Measurements from ENCODE around the gene EXOC3. TPM values are rescaled to one million over a fixed set of nuclear protein-coding genes. Genes with fewer than 3 reads are reported as not detected.
A peak's percentile ranks its signal among the peaks of the same experiment; 100 is the strongest.
"Not testable (repeated sequence)": the region's sequence is repeated elsewhere in the genome, so short reads cannot be mapped to it uniquely, and the experiment has no call there.

EXOC3 gene
- total RNA-seq, 1 experiment from 2014 or later = 31.3 TPM

DNA sequence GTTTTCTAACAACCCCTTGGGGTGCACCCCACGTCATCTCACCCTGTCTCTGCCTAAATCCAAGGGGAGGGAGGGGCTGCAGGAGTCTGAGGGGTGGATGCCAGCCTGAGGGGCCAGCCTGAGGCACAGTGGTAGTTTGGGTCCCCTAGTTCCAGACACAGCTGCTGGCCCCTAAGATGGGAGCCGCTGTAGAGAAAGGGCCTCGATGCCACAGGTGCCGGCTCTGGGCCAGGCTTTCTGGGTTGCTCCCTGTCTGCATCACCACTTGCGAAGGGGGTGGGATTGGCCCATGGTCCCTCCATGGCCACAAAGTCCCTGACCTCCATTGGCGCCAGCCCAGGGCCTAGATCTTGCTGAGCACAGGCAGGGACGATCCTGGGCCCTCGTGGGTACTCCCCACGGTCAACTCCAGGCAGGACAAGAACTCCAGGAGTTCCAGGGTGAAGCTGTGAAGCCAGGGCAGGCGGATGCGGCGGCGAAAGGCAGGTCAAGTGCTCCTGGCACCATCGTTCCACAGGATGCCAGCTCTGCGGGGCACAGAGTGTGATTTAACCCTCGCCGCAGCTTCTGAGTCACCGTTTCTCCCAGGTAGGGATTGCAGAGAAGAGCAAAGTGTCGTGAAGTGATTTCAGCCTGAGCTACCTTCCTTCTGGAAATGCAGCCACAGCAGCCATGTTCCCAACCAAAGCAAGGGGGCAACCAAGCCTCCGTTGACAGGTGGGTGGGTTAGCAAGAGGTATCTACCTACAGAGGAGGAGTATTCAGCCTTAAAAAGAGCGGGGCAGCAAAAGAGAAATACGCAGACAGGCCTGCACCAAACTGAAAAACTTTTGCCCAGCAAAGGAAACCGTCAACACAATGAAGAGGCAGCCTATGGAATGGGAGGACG lies 41.6 kb upstream of the EXOC3 start:
- H3K4me3 ChIP-seq (ENCODE audit: low read length) = no peak overlapping the region
- DNase-seq (no peak), ATAC-seq (no peak)
- H3K4me1 ChIP-seq (ENCODE audit: insufficient read depth, low read length) = peaks cover 12% of the 10 kb centered on the region
- no peak overlapping the region for H2AFZ ChIP-seq (ENCODE audit: low read length)
- POLR2A ChIA-PET (ENCODE audit: unreplicated experiment) = interaction anchor here (0.5 kb wide), 1 partner anchor 22 kb away, joined by 3 read pairs; no protein-coding TSS in a partner anchor
- no peaks in the 10 kb centered on the region for H4K20me1 ChIP-seq (ENCODE audit: low read length)
- H3K9me3 ChIP-seq (ENCODE audit: low read length) = no peaks in the 10 kb centered on the region
- no peak overlapping the region for H3K27ac ChIP-seq (ENCODE audit: low read length)
- H3K9ac ChIP-seq (ENCODE audit: low read length) = no peak overlapping the region
- H3K36me3 ChIP-seq (ENCODE audit: low read depth, low read length) = no peaks in the 10 kb centered on the region
- no peaks in the 10 kb centered on the region for H3K9me2 ChIP-seq (replicated peaks; ENCODE audit: low read length)
- no peaks in the 10 kb centered on the region for H3K79me2 ChIP-seq (ENCODE audit: low read length)
- BruUV-seq (replicated peaks) = no TSS peak
- H3K27me3 ChIP-seq (ENCODE audit: low read length) = no peaks in the 10 kb centered on the region
- intact Hi-C loops (cut with micrococcal nuclease) = no loop called here
- H3K4me2 ChIP-seq (ENCODE audit: low read length) = peak overlapping the region; percentile 0; the same call in 1 of the 2 replicates
- CTCF ChIA-PET = interaction anchor here (0.7 kb wide), 1 partner anchor 64 kb away, joined by 4 read pairs; no protein-coding TSS in a partner anchor
- TF ChIP-seq, protein P1, sequence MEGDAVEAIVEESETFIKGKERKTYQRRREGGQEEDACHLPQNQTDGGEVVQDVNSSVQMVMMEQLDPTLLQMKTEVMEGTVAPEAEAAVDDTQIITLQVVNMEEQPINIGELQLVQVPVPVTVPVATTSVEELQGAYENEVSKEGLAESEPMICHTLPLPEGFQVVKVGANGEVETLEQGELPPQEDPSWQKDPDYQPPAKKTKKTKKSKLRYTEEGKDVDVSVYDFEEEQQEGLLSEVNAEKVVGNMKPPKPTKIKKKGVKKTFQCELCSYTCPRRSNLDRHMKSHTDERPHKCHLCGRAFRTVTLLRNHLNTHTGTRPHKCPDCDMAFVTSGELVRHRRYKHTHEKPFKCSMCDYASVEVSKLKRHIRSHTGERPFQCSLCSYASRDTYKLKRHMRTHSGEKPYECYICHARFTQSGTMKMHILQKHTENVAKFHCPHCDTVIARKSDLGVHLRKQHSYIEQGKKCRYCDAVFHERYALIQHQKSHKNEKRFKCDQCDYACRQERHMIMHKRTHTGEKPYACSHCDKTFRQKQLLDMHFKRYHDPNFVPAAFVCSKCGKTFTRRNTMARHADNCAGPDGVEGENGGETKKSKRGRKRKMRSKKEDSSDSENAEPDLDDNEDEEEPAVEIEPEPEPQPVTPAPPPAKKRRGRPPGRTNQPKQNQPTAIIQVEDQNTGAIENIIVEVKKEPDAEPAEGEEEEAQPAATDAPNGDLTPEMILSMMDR (conservative IDR thresholded peaks at IDR 0.05; ENCODE audit: low read depth, low read length) = no peak
- TF ChIP-seq EZH2 (IDR thresholded peaks at IDR 0.05; ENCODE audit: low read length, unreplicated experiment) = no peak
- no peak for TF ChIP-seq EZH2phosphoT487 (IDR thresholded peaks at IDR 0.05; ENCODE audit: borderline replicate concordance, low read length)
- no peaks in the 10 kb centered on the region for H3F3A ChIP-seq (ENCODE audit: low read length, unreplicated experiment)

DNA sequence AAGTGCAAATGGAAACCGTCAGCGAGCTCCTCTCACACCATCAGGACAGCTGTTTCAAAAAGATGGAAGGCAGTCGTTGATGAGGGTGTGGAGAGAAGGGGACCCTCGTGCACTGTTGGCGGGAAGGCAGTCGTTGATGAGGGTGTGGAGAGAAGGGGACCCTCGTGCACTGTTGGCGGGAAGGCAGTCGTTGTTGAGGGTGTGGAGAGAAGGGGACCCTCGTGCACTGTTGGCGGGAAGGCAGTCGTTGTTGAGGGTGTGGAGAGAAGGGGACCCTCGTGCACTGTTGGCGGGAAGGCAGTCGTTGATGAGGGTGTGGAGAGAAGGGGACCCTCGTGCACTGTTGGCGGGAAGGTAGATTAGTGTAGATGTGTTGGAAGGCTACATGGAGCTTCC lies 40.8 kb upstream of the EXOC3 start:
- H3K27ac ChIP-seq (ENCODE audit: low read length); H3K9me3 ChIP-seq (ENCODE audit: low read length); H2AFZ ChIP-seq (ENCODE audit: low read length); H3K27me3 ChIP-seq (ENCODE audit: low read length); H4K20me1 ChIP-seq (ENCODE audit: low read length); H3K9me2 ChIP-seq (replicated peaks; ENCODE audit: low read length); H3K4me3 ChIP-seq (ENCODE audit: low read length); DNase-seq; H3K36me3 ChIP-seq (ENCODE audit: low read depth, low read length); POLR2A ChIA-PET (ENCODE audit: unreplicated experiment); intact Hi-C loops (cut with micrococcal nuclease); H3K9ac ChIP-seq (ENCODE audit: low read length); BruUV-seq (replicated peaks); H3F3A ChIP-seq (ENCODE audit: low read length, unreplicated experiment); H3K4me2 ChIP-seq (ENCODE audit: low read length); CTCF ChIA-PET; ATAC-seq; H3K79me2 ChIP-seq (ENCODE audit: low read length): not testable (repeated sequence)
- H3K4me1 ChIP-seq (ENCODE audit: insufficient read depth, low read length) = peaks cover 18% of the 10 kb centered on the region

DNA sequence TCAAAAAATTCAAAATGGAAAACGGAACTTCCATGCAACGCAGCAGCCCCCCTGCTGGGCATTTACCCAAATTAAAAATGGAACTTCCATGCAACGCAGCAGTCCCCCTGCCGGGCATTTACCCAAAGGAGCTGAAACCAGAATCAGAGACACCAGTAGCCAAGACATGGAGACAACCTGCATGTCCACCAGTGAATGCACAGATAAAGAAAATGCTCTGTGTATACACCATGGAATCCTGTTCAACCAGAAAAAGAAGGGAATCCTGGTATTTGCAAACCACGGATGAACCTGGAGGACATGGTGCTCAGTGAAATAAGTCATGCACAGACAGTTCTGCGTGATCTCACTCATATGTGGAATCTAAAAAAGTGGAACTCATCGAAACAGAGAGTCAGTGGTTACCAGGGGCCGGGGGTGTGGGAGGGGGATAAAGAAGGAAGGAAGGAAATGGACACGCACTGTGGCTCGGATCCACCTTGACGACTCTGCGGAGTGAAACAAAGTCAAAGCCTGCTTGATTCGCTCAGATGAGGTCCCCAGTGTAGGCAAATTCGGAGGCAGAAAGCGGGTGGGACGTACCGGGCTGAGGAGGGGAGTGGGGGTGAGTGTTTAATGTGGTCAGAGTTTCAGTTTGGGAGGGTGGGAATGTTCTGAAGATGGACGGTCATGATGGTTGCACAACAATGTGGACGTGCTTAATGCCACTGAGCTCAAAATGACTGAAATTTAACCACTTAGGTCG lies 40.2 kb upstream of the EXOC3 start:
- no peaks in the 10 kb centered on the region for H4K20me1 ChIP-seq (ENCODE audit: low read length)
- TF ChIP-seq, protein P1 (conservative IDR thresholded peaks at IDR 0.05; ENCODE audit: low read depth, low read length) = no peak
- TF ChIP-seq EZH2 (IDR thresholded peaks at IDR 0.05; ENCODE audit: low read length, unreplicated experiment) (no peak), EZH2phosphoT487 (IDR thresholded peaks at IDR 0.05; ENCODE audit: borderline replicate concordance, low read length) (no peak)
- H3K9ac ChIP-seq (ENCODE audit: low read length) = no peak overlapping the region
- no peaks in the 10 kb centered on the region for H3K9me2 ChIP-seq (replicated peaks; ENCODE audit: low read length)
- BruUV-seq (replicated peaks) = no TSS peak
- DNase-seq (peak; percentile 43), ATAC-seq (no peak)
- no peaks in the 10 kb centered on the region for H3K79me2 ChIP-seq (ENCODE audit: low read length)
- H3K4me1 ChIP-seq (ENCODE audit: insufficient read depth, low read length) = peaks cover 19% of the 10 kb centered on the region
- H3K4me3 ChIP-seq (ENCODE audit: low read length) = no peak overlapping the region
- no peaks in the 10 kb centered on the region for H3K9me3 ChIP-seq (ENCODE audit: low read length)
- H2AFZ ChIP-seq (ENCODE audit: low read length) = no peak overlapping the region
- no peak overlapping the region for H3K4me2 ChIP-seq (ENCODE audit: low read length)
- POLR2A ChIA-PET (ENCODE audit: unreplicated experiment) = no interaction called here
- H3K27me3 ChIP-seq (ENCODE audit: low read length) = no peaks in the 10 kb centered on the region
- intact Hi-C loops (cut with micrococcal nuclease) = no loop called here
- no peaks in the 10 kb centered on the region for H3F3A ChIP-seq (ENCODE audit: low read length, unreplicated experiment)
- no peak overlapping the region for H3K27ac ChIP-seq (ENCODE audit: low read length)
- CTCF ChIA-PET = no interaction called here
- H3K36me3 ChIP-seq (ENCODE audit: low read depth, low read length) = no peaks in the 10 kb centered on the region
